ENCODE data around the gene WDR59. TPM values are rescaled to one million over a fixed set of nuclear protein-coding genes. Genes with fewer than 3 reads are reported as not detected.

The WDR59 gene
- polyA plus RNA-seq, 1 of the 3 experiments (the other 2 are of a cell fraction) = 48.2 TPM

- no peak for TF ChIP-seq IRF3 (IDR thresholded peaks at IDR 0.05; ENCODE audit: low read depth, low read length)
- no peak for TF ChIP-seq TAF1 (IDR thresholded peaks at IDR 0.05; ENCODE audit: borderline replicate concordance, low read depth, low read length)
- no peak for TF ChIP-seq ZBTB33 (IDR thresholded peaks at IDR 0.05; ENCODE audit: borderline replicate concordance, low read depth)
- TF ChIP-seq TEAD4 (IDR thresholded peaks at IDR 0.05; ENCODE audit: borderline replicate concordance, insufficient read depth) = no peak
Measured at GRCh38 chr16:74921051-74921450, 63.9 kb downstream of the WDR59 start (continued).

- H3K79me2 ChIP-seq (ENCODE audit: insufficient read depth) = no peaks in the 10 kb centered on the region
- ChIA-PET POLR2A (no interaction called here), CTCF (interaction anchor here (1.3 to 2.7 kb wide), 2 partner anchors 9 to 47 kb away, joined by 3 to 9 read pairs; no protein-coding TSS in a partner anchor)
- H2AFZ ChIP-seq (ENCODE audit: low read depth) = no peak overlapping the region
- H3K4me2 ChIP-seq = no peak overlapping the region
- no peaks in the 10 kb centered on the region for H3K4me1 ChIP-seq (ENCODE audit: control insufficient read depth in 1 of 2, insufficient read depth in 2 of 2, low read depth in 1 of 2, low read length in 1 of 2)
- no peaks in the 10 kb centered on the region for H4K20me1 ChIP-seq (ENCODE audit: insufficient read depth)
- peaks cover 38 to 50% of the 10 kb centered on the region in 2 experiments for H3K36me3 ChIP-seq (replicated peaks in 1 of 2; ENCODE audit: control insufficient read depth in 1 of 2, insufficient read depth in 2 of 2, low read length in 1 of 2)
- no peak overlapping the region for H3K4me3 ChIP-seq (ENCODE audit: low read depth in 2 of 2, low read length in 1 of 2)
- no peaks in the 10 kb centered on the region for H3F3A ChIP-seq (replicated peaks; ENCODE audit: insufficient read depth)
- H3K9ac ChIP-seq = no peak overlapping the region
- no peak overlapping the region for H3K27ac ChIP-seq (ENCODE audit: low read depth in 2 of 2, low read length in 1 of 2)
- DNase-seq = no peak
- H3K9me2 ChIP-seq = no peaks in the 10 kb centered on the region
- H3K9me3 ChIP-seq = no peaks in the 10 kb centered on the region
- WGBS (ENCODE audit: low lambda C conversion rate) = 91% methylated on average over 6 of the region's 6 CpGs
- H3K27me3 ChIP-seq (ENCODE audit: insufficient read depth) = no peaks in the 10 kb centered on the region
- TF ChIP-seq JUND (IDR thresholded peaks at IDR 0.05) (no peak), ZBTB33 (IDR thresholded peaks at IDR 0.05; ENCODE audit: borderline replicate concordance, low read depth) (no peak), NRF1 (IDR thresholded peaks at IDR 0.05; ENCODE audit: low read depth, low read length) (no peak), TCF12 (IDR thresholded peaks at IDR 0.05) (no peak), MAX (IDR thresholded peaks at IDR 0.05; ENCODE audit: low read depth) (no peak), REST (IDR thresholded peaks at IDR 0.05; ENCODE audit: low read depth, low read length) (no peak), PBX3 (IDR thresholded peaks at IDR 0.05) (no peak), CTCF (IDR thresholded peaks at IDR 0.05) (no peak), CHD2 (IDR thresholded peaks at IDR 0.05; ENCODE audit: low read length, partially characterized antibody) (no peak), IRF3 (IDR thresholded peaks at IDR 0.05; ENCODE audit: low read depth, low read length) (no peak), RFX5 (IDR thresholded peaks at IDR 0.05; ENCODE audit: low read length) (no peak), USF2 (IDR thresholded peaks at IDR 0.05; ENCODE audit: borderline replicate concordance, low read depth, low read length) (no peak)
Measured at GRCh38 chr16:74909665-74910064, 75.3 kb downstream of the WDR59 start.
